ENCODE results near the gene NGF.

The NGF gene

GRCh38 chr1:115280064-115280463 is 58.0 kb downstream of the NGF start:
- TF ChIP-seq CTCF (IDR thresholded peaks at IDR 0.05; ENCODE audit: low read depth, low read length, missing control alignments): no peak
- in situ Hi-C loops (cut with HindIII; ENCODE audit: low sequenced_read_pairs): no loop called here
- DNase-seq (ENCODE audit: low read depth): peak; percentile 81
- H3K4me3 ChIP-seq (ENCODE audit: low read depth, low read length): no peak overlapping the region

- in situ Hi-C loops (cut with HindIII; ENCODE audit: low sequenced_read_pairs): no loop called here
- DNase-seq (ENCODE audit: low read depth): no peak
- no peak for TF ChIP-seq CTCF (IDR thresholded peaks at IDR 0.05; ENCODE audit: low read depth, low read length, missing control alignments)
- H3K4me3 ChIP-seq (ENCODE audit: low read depth, low read length): no peak overlapping the region
Observed at GRCh38 chr1:115278211-115278610, 59.8 kb downstream of the NGF start.

GRCh38 chr1:115277276-115277675 is 60.8 kb downstream of the NGF start:
- no peak overlapping the region for H3K4me3 ChIP-seq (ENCODE audit: low read depth, low read length)
- DNase-seq (ENCODE audit: low read depth): no peak
- in situ Hi-C loops (cut with HindIII; ENCODE audit: low sequenced_read_pairs): no loop called here
- no peak for TF ChIP-seq CTCF (IDR thresholded peaks at IDR 0.05; ENCODE audit: low read depth, low read length, missing control alignments)

- no peak for DNase-seq (ENCODE audit: low read depth)
Observed at GRCh38 chr1:115275216-115275615, 62.8 kb downstream of the NGF start.

GRCh38 chr1:115274467-115274866 is 63.6 kb downstream of the NGF start:
- DNase-seq (ENCODE audit: low read depth): no peak
- H3K4me3 ChIP-seq (ENCODE audit: low read depth, low read length): no peak overlapping the region
- no peak for TF ChIP-seq CTCF (IDR thresholded peaks at IDR 0.05; ENCODE audit: low read depth, low read length, missing control alignments)
- in situ Hi-C loops (cut with HindIII; ENCODE audit: low sequenced_read_pairs): no loop called here

More at GRCh38 chr1:115275216-115275615, 62.8 kb downstream of the NGF start:
- TF ChIP-seq CTCF (IDR thresholded peaks at IDR 0.05; ENCODE audit: low read depth, low read length, missing control alignments): peak; percentile 30
- no peak overlapping the region for H3K4me3 ChIP-seq (ENCODE audit: low read depth, low read length)
- in situ Hi-C loops (cut with HindIII; ENCODE audit: low sequenced_read_pairs): no loop called here

GRCh38 chr1:115266729-115267421 is 71.2 kb downstream of the NGF start:
- no peak for TF ChIP-seq CTCF (IDR thresholded peaks at IDR 0.05; ENCODE audit: low read depth, low read length, missing control alignments)
- no peak overlapping the region for H3K4me3 ChIP-seq (ENCODE audit: low read depth, low read length)
- in situ Hi-C loops (cut with HindIII; ENCODE audit: low sequenced_read_pairs): no loop called here
- no peak for DNase-seq (ENCODE audit: low read depth)

Data from astrocyte of the cerebellum (primary cell).